HG03108 (cell line): ENCODE results near the gene MAPKAP1.

Source experiments
- ATAC-seq: cut with Tn5 transposase; IDR thresholded peaks from one replicate; pipeline ENCODE4 v1.9.1; 2021; ENCODE audit warnings: moderate library complexity; ENCODE audit not compliant: unreplicated experiment

MAPKAP1 gene

GRCh38 chr9:125679597-125680189, 27.3 kb downstream of the MAPKAP1 start:
- ATAC-seq, result no peak

- ATAC-seq, result no peak
These were observed 31.7 kb downstream of the MAPKAP1 start for GRCh38 chr9:125674981-125675973.

- ATAC-seq, result no peak
These were observed 34.1 kb downstream of the MAPKAP1 start for GRCh38 chr9:125672876-125673275.

- no peak for ATAC-seq
These were observed 43.9 kb downstream of the MAPKAP1 start for GRCh38 chr9:125663127-125663526.

DNA sequence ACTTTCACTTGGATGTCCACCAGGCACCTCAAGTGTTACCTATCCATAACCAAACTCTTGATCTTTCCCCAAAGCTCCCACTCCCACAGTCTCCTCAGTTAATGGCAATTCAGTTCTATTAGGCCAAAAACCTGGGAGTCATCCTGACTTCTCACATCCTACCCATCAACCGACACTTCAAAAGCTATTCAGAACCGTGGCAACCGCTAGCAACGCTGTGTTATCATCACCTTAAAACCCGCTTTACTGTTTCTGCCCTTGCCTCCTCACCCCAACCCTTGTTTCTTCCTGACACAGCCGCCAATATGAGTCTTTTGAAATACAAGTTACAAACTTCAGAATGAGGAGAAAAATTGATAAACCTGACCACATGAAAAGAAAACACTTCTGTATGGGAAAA, 46.5 kb downstream of the MAPKAP1 start:
- ATAC-seq, result no peak

- ATAC-seq, result no peak
These were observed 47.1 kb downstream of the MAPKAP1 start for GRCh38 chr9:125659954-125660353.

GRCh38 chr9:125659201-125659840, 47.7 kb downstream of the MAPKAP1 start:
- no peak for ATAC-seq

GRCh38 chr9:125656560-125656959, 50.4 kb downstream of the MAPKAP1 start:
- no peak for ATAC-seq

- no peak for ATAC-seq
These were observed 51.2 kb downstream of the MAPKAP1 start for GRCh38 chr9:125655691-125656410.

DNA sequence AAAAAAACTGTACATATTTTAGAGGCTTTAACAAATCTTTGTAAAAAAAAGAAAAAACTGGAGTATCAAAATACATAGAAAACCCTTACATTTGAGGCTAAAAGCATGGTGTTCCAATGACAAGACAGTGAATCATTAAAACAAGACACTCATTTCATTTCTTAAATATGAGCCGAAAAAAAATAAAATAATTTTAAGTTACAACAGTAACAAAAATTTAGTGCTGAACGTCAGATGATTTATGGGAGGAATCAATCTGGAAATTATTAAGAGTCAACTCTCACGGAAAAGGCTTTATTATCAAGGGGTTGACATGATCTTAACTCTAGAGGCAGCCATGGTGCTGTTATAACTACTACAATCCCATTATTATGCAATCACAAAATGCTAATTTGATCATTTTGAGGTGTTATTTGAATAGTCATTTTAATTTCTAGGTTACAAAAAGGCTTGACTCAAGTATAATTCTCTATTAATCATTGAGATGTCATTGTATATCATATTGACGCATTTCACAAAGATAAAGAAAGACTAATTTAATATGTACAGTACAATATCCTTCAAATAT, 51.9 kb downstream of the MAPKAP1 start:
- ATAC-seq, result no peak

GRCh38 chr9:125654121-125654520, 52.9 kb downstream of the MAPKAP1 start:
- ATAC-seq, result no peak

DNA sequence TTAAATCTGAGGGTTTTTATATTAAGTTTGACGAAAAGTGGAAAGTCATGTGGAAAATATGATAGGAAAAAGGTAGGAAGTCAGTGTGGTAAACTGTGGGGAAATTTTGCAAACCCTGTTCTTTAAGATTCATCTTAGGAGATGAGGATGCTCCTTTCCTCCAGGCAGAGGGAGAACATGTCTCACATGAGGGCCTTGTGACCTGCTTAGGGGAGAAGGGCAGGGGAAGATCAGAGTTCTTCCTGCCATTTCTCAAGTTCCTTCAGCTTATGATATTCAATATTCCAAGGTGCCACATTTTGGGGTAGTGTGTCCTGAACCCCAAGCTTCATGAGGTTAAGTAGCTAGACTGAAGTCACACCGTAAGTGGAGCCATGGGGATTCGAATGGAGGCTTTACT, 53.7 kb downstream of the MAPKAP1 start:
- no peak for ATAC-seq

GRCh38 chr9:125652759-125653158, 54.2 kb downstream of the MAPKAP1 start:
- ATAC-seq, result no peak

- ATAC-seq, result no peak
These were observed 54.8 kb downstream of the MAPKAP1 start for GRCh38 chr9:125652233-125652594.

DNA sequence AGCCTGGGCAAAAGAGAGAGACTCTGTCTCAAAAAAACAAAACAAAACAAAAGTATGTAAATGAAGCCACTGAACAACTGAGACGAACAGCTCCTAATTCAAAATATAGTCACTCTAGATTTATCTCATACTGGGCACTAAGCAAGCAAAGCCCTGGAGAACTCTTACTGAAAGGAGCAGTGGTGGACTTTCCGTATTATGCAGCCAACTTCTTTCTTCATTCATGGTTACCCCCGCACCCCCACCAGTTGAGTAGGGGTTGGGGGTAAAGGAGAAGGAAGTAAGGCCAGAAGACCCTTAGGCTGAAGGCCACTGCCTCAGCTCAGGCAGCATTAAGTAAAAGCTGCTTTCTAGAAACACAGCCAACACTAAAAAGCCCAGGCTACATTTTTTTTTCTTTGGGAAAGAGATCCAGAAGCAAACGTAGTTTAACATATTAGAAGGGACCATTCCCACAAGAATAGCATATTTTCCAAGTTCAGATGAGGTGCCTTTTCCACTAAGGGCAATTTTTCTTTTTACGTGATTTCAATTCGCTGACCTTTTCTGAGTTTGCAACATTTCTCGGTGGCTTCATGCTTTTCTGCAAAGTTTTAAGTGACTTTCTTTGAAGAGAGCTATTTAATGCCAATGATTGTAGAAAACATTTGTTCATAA, 55.3 kb downstream of the MAPKAP1 start:
- no peak for ATAC-seq

DNA sequence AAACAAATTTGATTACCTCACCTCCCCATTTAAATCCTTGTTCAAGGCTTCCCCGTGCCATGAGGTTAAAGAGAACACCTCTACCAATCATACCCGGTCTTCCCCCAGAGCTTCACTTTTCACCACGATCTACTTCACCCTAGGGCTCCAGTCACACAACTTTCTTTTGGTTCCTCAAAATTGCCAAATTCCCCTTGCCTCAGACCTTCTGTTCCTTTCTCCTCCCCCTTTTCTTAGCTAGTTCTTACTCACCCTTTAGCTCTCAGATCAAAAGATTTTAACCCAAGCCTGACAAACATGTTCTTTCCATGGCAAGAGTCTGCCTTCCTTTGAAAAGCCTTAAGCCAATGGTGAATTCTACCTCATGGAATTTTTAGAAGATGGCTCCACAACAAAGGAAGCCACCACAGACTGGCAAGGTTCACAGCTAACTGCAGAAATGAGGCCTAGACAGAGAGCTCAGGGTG, 56.7 kb downstream of the MAPKAP1 start:
- peak; percentile 54 for ATAC-seq

- ATAC-seq, result no peak
These were observed 57.2 kb downstream of the MAPKAP1 start for GRCh38 chr9:125649826-125650225.

DNA sequence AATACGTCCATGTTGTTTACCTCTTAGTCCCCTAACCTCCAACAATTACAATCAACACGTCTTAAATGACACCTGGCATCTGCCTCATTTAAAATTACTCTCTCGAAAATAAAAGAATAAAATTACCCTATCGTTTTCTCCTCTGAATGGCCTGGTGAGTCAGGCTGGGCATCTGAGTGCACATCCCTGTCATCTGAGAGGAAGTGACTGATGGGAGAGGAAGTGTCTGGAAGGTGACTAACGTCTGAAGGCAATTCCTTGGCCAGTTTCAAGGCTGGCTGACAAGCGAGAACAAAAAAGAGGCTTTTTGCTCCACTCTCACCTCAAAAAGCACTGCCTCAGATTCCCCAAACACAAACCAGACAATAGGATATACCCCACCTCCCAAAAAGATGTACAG, 57.7 kb downstream of the MAPKAP1 start:
- ATAC-seq, result no peak

DNA sequence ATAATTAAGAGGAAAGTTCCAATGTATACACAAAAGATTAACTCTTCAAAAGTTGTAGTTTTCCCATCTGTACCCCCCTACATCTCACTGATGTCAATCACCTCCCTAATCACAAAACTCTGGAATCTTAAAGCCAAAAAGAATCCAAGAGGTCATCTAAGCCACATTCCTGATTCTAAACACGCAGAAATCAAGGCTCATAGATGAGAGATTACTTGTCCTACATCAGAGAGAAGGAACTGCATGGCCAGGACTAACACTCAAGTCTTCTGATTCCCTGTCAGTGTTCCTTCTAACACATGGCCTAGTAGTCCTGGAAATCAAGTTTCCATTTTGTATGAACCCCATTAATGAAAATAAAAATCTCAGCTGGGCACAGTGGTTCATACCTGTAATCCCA, 58.7 kb downstream of the MAPKAP1 start:
- no peak for ATAC-seq

GRCh38 chr9:125646621-125647100, 60.3 kb downstream of the MAPKAP1 start:
- ATAC-seq, result peak; percentile 37
